Hypothalamus (tissue), 51 donors: ENCODE measurements around the gene APBB2.

ENCODE experiments used
- DNase-seq, 51 donors: peaks; one replicate each; lab custom pipeline; 2025; lab: John Stamatoyannopoulos, UW

Gene APBB2

GRCh38 chr4:41214136-41214824, at the start of gene APBB2:
Gene APBB2, minus strand, starts transcription at chr4:41214542. Its CDS starts 181,288 bp downstream, at chr4:41033254.
- peak; percentile 36 to 96 (median 90) for DNase-seq

GRCh38 chr4:41262198-41262597, 47.9 kb upstream of the APBB2 start:
- DNase-seq = no peak

GRCh38 chr4:41260116-41260733, 45.9 kb upstream of the APBB2 start:
- peak in 1 of 51 donors; percentile 41 for DNase-seq

GRCh38 chr4:41258783-41259182, 44.4 kb upstream of the APBB2 start:
- DNase-seq = peak in 34 of 51 donors; percentile 1 to 80 (median 33)

GRCh38 chr4:41257906-41258305, 43.6 kb upstream of the APBB2 start:
- peak in 1 of 51 donors; percentile 51 for DNase-seq

GRCh38 chr4:41257257-41257901, 43.0 kb upstream of the APBB2 start:
- DNase-seq = peak in 37 of 51 donors; percentile 7 to 76 (median 37)

GRCh38 chr4:41256740-41257256, 42.5 kb upstream of the APBB2 start, which contains the start of gene UCHL1:
Gene UCHL1, plus strand, starts transcription at chr4:41256928. Its CDS starts 49 bp downstream, at chr4:41256977.
- DNase-seq = peak in 49 of 51 donors; percentile 5 to 89 (median 65)

GRCh38 chr4:41256131-41256739, 41.9 kb upstream of the APBB2 start:
- peak in 2 of 51 donors; percentile 12 to 73 for DNase-seq

- DNase-seq = no peak
Measured at GRCh38 chr4:41245983-41246382, 31.6 kb upstream of the APBB2 start.

GRCh38 chr4:41241919-41242318, 27.6 kb upstream of the APBB2 start:
- DNase-seq = no peak

GRCh38 chr4:41236508-41236907, 22.2 kb upstream of the APBB2 start:
- no peak for DNase-seq

- no peak for DNase-seq
Measured at GRCh38 chr4:41236032-41236431, 21.7 kb upstream of the APBB2 start.

- no peak for DNase-seq
Measured at GRCh38 chr4:41232856-41233255, 18.5 kb upstream of the APBB2 start.

GRCh38 chr4:41232406-41232805, 18.1 kb upstream of the APBB2 start:
- DNase-seq = no peak

- no peak for DNase-seq
Measured at GRCh38 chr4:41227902-41228301, 13.6 kb upstream of the APBB2 start.

- DNase-seq = no peak
Measured at GRCh38 chr4:41221850-41222645, 7.7 kb upstream of the APBB2 start.

- DNase-seq = no peak
Measured at GRCh38 chr4:41219421-41219950, 5.1 kb upstream of the APBB2 start.

- no peak for DNase-seq
Measured at GRCh38 chr4:41218703-41219102, 4.4 kb upstream of the APBB2 start.

GRCh38 chr4:41217374-41217773, 3.0 kb upstream of the APBB2 start:
- DNase-seq = no peak

GRCh38 chr4:41217020-41217333, 2.6 kb upstream of the APBB2 start:
- no peak for DNase-seq
